NCI-H524 (cell line): ENCODE data around the gene SELP.
"Not testable (repeated sequence)": the region's sequence is repeated elsewhere in the genome, so short reads cannot be mapped to it uniquely, and the experiment has no call there.

Source experiments
- DNase-seq, 2 experiments: peaks; one replicate each; lab custom pipeline; 2025; lab: John Stamatoyannopoulos, UW

Gene SELP

DNA sequence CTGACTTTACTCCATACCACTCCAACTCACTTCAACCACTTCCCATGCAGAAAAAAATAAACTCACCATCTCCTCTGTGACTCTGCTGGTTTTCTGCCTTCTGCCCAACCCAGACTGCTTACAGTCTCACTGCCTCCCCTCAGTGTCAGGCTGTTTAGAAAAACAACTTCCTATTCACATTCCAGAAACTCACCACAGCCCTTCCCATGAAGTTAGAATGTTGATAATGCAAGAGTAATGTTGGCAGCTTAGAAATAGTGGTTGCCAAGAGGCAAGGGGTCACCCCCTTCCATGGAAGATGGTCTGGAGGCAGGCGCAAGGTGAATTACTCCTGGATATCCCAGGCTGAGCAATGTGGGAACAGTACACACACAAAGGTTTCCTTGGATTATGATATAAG, at the start of gene SELP:
Gene SELP (minus strand): TSS at position 119 of the 400 bp plus-strand sequence. CDS start 50 bp downstream, at position 69.
- DNase-seq: no peak

DNA sequence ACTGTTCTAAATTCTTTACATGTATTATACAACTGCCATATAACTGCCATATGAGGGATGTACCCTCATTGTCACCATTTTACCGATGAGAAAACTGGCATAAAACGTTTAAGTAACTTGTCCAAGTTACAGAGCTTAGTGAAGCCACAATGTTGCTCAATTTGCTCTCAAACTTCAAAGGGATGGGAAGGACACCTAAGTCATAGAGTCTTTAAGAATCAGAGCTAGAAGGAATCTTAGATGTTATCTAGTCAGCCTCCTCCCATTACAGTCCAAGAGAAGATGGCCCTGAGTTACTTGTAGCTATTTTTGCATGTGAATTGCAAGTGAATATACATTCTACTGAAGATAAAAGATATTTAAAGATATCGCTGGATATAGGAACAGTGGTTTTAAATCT, 49.8 kb upstream of the SELP start:
- DNase-seq: no peak

DNA sequence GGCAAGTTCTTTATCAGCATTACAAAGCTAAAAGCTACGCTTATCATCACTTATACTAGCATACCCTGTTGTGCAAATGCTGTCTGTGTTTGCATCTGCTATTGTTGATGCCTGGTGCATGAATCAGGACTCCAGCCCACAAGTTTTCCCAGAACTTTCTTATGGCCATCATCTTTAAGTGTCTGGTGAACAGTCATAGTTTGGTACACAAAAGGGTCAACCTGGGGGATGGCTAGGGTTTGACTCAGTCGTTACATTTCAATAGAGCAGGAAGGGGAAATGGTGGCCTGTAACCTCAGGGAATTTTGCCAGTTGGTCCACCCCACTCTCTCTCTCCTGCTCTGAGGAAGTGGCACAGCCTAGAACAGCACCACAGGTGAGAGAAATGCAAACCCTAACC, 46.1 kb upstream of the SELP start:
- no peak for DNase-seq

DNA sequence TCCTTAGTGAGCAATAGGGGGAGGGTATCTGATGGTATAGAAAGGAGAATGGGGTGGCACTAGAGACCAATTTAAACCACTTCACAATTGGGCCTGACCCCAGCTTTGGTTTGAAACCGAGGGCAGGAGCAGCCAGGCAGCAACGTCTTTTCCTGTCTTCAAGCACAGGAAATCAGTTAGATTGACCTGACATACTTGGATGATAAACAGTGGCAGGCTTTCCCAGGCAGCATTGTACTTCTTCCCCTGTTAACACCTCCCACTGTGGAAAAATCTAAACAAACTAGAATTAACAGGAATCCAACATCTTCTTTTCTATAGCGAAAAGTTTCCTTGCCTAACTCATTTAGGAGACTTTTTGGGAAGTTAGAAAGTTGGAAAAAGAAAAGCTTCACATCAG, 40.9 kb upstream of the SELP start:
- DNase-seq: no peak

DNA sequence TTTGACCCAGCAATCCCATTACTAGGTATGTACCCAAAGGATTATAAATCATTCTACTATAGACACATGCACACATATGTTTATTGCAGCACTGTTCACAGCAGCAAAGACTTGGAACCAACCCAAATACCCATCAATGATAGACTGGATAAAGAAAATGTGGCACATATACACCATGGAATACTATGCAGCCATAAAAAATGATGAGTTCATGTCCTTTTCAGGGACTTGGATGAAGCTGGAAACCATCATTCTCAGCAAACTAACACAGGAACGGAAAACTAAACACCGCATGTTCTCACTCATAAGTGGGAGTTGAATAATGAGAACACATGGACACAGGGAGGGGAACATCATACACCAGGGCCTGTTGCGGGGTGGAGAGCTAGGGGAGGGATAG, 40.3 kb upstream of the SELP start:
- not testable (repeated sequence) for DNase-seq

DNA sequence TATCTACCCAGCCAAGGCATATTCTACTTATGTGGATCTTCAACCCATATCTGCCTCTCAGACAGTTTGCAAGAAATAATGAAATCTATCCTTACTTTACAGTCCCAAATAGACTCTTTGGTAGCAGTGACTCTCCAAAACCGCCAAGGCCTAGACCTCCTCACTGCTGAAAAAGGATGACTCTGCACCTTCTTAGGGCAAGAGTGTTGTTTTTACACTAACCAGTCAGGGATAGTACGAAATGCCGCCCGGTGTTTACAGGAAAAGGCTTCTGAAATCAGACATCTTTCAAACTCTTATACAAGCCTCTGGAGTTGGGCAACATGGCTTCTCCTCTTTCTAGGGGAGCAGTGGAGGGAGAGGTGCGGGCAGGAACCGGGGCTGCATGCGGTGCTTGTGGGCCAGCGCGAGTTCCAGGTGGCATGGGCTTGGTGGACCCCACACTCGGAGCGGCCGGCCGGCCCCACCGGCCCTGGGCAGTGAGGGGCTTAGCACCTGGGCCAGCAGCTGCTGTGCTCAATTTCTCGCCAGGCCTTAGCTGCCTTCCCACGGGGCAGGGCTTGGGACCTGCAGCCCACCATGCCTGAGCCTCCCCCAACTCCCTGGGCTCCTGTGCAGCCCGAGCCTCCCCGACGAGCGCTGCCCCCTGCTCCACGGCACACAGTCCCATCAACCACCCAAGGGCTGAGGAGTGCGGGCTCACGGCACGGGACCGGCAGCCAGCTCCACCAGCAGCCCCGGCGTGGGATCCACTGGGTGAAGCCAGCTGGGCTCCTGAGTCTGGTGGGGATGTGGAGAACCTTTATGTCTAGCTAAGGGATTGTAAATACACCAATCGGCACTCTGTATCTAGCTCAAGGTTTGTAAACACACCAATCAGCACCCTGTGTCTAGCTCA, 38.0 kb upstream of the SELP start:
- DNase-seq: not testable (repeated sequence)

DNA sequence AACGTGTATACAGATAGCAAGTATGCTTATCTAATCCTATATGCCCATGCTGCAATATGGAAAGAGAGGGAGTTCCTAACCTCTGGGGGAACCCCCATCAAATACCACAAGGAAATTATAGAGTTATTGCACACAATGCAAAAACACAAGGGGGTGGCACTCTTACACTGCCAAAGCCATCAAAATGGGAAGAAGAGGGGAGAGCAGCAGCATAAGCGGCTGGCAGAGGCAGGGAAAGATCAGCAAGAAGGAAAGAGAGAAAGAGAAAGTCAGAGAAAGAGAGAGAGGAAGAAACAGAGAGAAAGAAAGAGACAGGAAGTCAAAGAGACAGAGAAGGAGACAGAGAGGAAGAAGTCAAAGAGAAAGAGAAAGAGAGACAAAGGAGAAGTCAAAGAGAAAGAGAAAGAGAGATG, 37.3 kb upstream of the SELP start:
- DNase-seq: not testable (repeated sequence)

DNA sequence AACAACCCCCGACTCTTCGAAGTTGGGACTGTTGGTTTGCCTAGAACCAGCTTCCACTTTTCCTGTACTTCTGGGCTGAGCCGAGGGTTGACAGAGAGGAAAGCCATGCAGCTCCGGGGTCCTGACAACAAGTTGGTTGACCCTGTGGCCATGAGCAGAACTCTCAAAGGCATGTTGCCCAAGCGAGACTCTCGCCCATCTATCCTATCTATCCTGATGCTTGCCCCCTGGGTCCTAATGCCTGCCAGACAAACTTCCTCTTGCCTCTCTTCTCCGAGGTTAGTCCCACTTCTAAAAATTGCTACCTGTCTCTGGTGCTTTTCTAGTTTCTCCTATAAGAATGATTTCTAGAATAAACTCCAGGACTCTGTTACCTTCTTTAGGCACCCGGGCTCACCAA, 32.8 kb upstream of the SELP start:
- DNase-seq: not testable (repeated sequence)

DNA sequence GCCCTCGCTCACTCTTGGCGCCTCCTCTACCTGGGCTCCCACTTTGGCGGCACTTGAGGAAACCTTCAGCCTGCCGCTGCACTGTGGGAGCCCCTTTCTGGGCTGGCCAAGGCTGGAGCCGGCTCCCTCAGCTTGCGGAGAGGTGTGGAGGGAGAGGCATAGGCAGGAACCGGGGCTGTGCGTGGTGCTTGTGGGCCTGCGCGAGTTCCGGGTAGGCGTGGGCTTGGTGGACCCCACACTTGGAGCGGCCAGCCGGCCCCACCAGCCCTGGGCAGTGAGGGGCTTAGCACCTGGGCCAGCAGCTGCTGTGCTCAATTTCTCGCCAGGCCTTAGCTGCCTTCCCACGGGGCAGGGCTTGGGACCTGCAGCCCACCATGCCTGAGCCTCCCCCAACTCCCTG, 31.1 kb upstream of the SELP start:
- DNase-seq: not testable (repeated sequence)

DNA sequence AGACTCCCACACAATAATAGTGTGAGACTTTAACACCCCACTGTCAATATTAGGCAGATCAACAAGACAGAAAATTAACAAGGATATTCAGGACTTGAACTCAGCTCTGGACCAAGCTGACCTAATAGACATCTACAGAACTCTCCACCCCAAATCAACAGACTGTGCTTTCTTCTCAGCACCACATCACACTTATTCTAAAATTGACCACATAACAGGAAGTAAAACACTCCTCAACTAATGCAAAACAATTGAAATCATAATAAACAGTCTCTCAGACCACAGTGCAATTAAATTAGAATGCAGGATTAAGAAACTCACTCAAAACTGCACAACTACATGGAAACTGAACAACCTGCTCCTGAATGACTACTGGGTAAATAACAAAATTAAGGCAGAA, 28.9 kb upstream of the SELP start:
- not testable (repeated sequence) for DNase-seq

DNA sequence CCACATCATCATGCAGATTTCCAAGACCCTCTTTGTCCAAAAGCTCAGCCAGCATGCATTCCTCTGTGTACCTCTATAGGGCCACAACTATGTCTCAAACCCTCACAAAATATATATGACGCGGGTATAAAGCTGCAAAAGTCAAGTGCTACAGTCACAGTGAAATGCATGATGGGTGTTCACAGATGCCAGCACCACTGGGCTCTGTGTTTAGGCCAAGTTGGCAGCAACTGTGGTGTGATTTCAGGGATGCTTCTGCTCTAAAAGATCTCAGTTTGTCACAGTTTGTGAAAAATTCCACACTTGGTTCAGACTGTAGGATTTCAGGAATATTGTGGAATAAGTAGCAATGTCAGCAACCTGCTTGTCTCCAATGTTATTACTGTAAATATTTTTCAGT, 23.9 kb upstream of the SELP start:
- DNase-seq: no peak

DNA sequence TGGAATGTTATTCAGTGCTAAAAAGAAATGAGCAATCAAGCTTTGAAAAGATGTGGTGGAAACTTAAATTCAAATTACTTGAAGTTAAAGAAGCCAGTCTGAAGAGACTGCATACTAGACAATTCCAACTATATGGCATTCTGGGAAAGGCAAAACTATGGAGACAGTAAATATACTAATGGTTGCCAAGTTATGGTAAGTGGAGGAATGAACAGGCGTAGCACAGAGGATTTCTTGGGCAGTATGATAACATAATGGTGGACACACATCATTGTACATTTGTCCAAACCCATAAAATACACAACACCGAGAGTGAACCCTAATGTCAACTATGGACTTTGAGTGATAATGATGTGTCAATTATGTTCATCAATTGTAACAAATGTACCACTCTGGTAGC, 21.1 kb upstream of the SELP start:
- DNase-seq: no peak

DNA sequence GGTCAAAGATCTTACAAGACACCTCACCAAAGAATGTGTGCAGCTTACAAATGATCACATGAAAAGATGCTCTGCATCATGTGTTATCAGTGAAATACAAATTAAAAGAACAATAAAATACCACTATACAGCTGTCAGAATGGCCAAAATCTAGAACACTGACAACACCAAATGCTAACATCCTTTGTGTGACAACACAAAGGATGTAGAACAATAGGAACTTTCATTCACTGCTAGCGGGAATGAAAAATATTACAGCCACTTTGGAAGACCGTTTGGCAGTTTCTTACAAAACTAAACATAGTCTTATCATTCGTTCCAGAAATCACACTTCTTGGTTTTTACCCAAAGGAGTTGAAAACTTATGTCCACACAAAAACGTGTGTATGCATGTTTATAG, 20.6 kb upstream of the SELP start:
- DNase-seq: no peak

DNA sequence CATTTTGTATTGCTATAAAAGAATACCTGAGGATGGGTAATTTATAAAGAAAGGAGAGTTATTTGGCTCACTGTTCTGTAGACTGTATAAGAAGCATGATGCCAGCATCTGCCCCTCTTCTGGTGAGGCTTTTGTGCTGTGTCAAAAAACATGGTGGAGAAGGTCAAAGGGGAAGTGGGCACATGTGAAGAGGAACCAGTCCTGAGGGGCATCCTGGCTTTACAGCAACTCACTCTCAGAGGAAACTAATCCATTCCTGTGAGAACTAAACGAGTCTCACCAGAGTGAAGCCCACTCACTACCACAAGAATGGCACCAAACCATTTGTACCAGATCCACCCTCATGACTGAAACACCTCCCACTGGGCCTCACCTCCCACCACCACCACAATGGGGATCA, 18.8 kb upstream of the SELP start:
- DNase-seq: no peak

DNA sequence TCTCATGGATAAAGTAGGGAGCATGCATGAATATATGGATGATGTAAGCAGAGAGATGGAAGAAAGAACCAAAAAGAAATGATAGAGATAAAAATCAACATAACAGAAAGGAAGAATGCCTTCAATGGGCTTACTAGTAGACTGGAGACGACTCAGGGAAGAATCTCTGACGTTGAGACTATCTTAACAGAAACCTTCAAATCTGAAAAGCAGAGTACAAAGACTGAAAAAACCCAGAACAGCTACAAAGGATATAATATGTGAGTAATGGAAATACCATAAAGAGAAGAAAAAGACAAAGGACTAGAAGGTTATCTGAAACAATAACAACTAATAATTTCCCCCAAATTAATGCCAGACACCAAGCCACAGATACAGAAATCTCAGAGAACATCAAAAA, 18.3 kb upstream of the SELP start:
- DNase-seq: no peak

DNA sequence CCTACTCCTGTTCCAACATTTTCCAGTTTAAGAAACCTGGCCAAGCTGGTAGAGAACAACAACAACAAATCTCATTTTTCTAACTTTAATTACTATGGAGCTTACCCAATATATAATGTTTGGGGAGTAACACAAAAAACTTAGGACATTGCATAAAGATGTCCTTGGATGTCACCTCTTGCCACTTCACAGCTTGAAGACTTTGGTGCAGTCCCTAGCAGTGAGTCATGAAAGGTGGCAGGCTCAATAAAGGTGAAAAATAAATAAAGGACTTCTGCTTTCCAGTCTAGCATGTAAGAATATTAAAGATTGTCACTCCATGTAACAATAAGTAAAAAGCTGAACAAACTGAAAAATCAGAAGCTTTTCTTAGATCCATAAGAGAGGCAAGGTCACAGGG, 17.6 kb upstream of the SELP start:
- no peak for DNase-seq

DNA sequence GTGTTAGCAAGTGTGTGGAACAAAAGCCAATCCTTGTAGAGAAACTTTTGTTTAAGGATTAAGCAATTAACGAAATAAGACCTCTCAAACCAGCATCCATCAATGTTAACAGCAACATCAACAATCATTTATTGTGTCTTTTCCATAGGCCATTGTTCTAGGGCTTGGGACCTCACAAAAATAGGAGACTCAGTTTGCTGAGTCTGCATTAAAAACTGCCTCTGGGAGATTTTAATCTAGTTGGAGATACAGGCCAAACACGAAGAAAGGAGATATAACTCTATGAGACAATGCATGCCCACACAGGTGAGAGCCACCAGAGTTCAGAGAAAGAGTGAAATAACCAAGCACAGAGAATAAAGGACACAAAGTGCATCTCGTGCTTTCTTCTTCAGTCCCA, 14.4 kb upstream of the SELP start:
- DNase-seq: no peak

DNA sequence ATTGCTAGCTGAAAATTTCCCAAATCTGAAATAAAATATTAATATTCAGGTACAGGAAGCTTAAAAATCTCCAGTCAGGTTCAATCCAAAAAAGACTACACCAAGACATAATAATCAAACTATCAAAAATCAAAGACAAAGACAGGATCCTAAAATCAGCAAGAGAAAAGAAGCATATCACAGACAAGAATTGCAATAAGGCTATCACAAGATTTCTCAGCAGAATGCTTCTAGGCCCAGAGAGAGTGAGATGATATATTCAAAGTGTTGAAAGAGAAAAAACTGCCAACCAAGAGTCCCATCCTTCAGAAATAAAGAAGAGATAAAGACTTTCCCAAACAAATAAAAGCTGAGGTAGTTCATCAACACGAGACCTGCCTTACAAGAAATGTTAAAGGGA, 5.0 kb upstream of the SELP start:
- DNase-seq: no peak

DNA sequence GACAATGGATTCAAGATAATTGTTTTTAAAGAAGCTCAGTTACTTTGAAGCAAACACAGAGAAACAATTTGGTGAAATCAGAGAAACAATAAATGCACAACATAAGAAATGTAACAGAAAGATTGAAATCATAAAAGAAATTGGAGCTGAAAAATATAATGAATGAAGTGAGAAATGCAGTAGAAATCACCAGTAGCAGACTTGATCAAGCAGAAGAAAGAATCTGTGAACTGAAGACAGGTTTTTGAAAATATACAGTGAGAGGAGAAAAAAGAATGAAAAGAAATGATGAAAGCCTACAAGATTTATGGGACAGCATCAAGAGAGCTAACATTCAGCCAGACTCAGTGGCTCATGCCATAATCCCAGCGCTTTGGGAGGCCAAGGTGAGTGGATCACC, 4.2 kb upstream of the SELP start:
- DNase-seq: no peak

DNA sequence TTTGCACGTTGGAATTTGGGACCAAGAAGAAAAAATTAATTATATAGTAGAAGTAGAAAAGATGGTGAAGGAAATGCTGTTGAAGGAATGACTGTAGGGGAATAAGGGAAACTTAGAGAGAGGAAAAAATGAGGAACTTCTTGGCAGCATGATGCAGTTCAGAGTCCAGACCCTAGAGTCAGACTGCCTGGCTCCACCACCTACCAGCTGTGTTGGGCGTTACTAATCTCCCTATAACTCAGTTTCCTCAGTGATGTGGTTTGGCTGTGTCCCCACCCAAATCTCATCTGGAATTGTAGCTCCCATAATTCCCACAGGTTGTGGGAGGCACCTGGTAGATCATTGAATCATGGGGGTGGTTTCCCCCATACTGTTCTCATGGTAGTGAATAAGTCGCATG, 1.3 kb upstream of the SELP start:
- DNase-seq: no peak

DNA sequence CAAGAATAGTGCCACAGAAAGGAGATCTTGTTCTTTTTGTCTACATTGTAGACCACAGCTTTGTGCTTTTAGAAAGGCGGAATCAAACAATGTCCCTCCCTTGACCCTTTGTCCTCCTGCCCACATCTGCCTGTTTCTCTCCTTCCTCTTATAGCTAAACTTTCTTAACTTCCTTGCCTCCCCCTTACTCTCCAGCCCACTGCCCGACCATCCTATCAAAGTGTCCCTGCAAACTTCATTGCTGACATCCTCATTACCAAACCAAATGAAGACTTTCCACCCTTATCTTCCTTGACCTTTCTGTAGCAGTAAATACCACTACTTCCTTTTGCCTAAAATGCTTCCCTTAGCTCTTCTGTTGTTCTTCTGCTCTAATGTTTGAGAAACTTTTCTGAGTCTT, 5.0 kb downstream of the SELP start:
- DNase-seq: no peak

DNA sequence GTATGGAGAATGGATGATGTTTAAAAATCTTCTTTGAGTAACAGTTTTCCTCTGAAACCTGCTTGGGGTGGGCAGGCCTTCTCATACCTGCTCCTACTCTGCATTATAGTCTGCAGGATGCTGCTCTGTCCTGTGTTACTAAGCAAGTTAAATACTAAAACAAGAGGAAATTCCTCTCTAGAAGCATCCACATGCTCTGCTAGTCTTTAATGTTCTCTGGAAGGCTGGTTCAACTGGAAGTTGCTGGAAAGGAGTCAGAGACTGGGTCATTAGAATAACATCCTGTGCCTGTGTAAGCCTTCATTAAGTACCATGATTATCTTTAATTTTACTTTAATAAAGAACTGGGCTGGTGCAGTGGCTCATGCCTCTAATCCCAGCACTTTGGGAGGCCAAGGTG, 5.8 kb downstream of the SELP start:
- no peak for DNase-seq

DNA sequence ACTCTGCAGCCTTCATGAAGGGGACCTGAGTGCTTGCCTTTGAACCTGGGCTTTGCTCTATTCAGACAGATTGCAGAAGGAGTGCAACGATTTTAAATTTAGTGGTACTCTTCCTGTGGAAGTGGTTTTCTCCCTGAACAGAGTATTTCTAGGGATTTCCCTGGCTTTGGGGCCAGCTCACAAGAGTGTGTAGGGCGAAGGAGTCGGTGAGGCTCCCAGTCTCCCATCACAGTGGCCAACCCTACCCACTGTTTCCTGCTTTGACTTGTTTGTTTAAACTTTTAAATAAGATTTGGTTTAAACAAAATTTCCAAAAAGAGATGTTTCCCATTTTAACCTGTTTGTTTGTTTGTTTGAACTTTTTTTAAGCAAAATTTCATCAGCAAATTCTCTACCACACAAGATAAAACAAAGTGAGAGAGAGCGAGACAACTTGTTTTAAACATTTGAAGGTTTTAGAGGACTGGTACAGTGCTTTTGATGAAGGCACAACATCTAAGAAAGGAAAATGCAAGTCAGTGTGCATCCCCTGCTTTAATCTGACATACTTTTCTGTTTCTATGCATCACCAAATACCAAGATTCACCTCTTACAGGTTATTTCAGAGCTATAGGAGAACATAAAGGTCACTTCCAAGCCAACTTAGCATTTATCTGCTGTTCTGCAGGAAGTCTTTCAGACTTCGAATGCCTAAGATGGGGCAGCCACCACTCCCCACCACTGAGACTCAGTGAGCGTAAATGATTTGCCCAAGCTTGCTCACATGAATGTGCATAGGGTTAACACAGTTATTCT, 6.6 kb downstream of the SELP start:
- DNase-seq: no peak
